Measurements from ENCODE around the gene BCL2L13.
"Not testable (repeated sequence)": the region's sequence is repeated elsewhere in the genome, so short reads cannot be mapped to it uniquely, and the experiment has no call there.

The BCL2L13 gene

GRCh38 chr22:17634696-17635095, 3.9 kb upstream of the BCL2L13 start:
- Histone ChIP-seq H3K4me1 (ENCODE audit: control insufficient read depth in 1 of 2, insufficient read depth in 2 of 2, low read length in 2 of 2) (peaks cover 6 to 9% of the 10 kb centered on the region in 2 donors), H3K4me3 (ENCODE audit: low read depth in 1 of 2, low read length in 2 of 2) (no peak overlapping the region), H3K36me3 (ENCODE audit: control insufficient read depth in 1 of 2, insufficient read depth in 2 of 2, low read length in 2 of 2) (no peaks in the 10 kb centered on the region), H3K9me3 (ENCODE audit: control insufficient read depth in 1 of 2, low read length in 2 of 2) (no peaks in the 10 kb centered on the region), H3K9ac (ENCODE audit: low read depth in 1 of 2, low read length in 2 of 2) (no peak overlapping the region), H3K27me3 (ENCODE audit: control insufficient read depth in 1 of 2, insufficient read depth in 2 of 2, low read length in 2 of 2) (no peaks in the 10 kb centered on the region), H3K27ac (ENCODE audit: low read depth, low read length) (no peak overlapping the region)

- not testable (repeated sequence) for H3K36me3 ChIP-seq (ENCODE audit: control insufficient read depth in 1 of 2, insufficient read depth in 2 of 2, low read length in 2 of 2); H3K9ac ChIP-seq (ENCODE audit: low read depth in 1 of 2, low read length in 2 of 2); H3K4me3 ChIP-seq (ENCODE audit: low read depth in 1 of 2, low read length in 2 of 2); H3K27ac ChIP-seq (ENCODE audit: low read depth, low read length); H3K27me3 ChIP-seq (ENCODE audit: control insufficient read depth in 1 of 2, insufficient read depth in 2 of 2, low read length in 2 of 2); H3K9me3 ChIP-seq (ENCODE audit: control insufficient read depth in 1 of 2, low read length in 2 of 2)
- peaks cover 12 to 13% of the 10 kb centered on the region in 2 donors for H3K4me1 ChIP-seq (ENCODE audit: control insufficient read depth in 1 of 2, insufficient read depth in 2 of 2, low read length in 2 of 2)
These were observed 1.7 kb upstream of the BCL2L13 start for GRCh38 chr22:17636850-17637249.

GRCh38 chr22:17637490-17638181, 921 bp upstream of the BCL2L13 start:
- H3K9ac ChIP-seq (ENCODE audit: low read depth in 1 of 2, low read length in 2 of 2), result peak overlapping the region; percentile 83 to 100
- peak overlapping the region; percentile 99 for H3K27ac ChIP-seq (ENCODE audit: low read depth, low read length)
- H3K36me3 ChIP-seq (ENCODE audit: control insufficient read depth in 1 of 2, insufficient read depth in 2 of 2, low read length in 2 of 2), result no peaks in the 10 kb centered on the region
- no peaks in the 10 kb centered on the region for H3K27me3 ChIP-seq (ENCODE audit: control insufficient read depth in 1 of 2, insufficient read depth in 2 of 2, low read length in 2 of 2)
- peaks cover 12 to 13% of the 10 kb centered on the region in 2 donors for H3K4me1 ChIP-seq (ENCODE audit: control insufficient read depth in 1 of 2, insufficient read depth in 2 of 2, low read length in 2 of 2)
- H3K9me3 ChIP-seq (ENCODE audit: control insufficient read depth in 1 of 2, low read length in 2 of 2), result no peaks in the 10 kb centered on the region
- peak overlapping the region; percentile 83 to 97 for H3K4me3 ChIP-seq (ENCODE audit: low read depth in 1 of 2, low read length in 2 of 2)

- Histone ChIP-seq H3K27me3 (ENCODE audit: control insufficient read depth in 1 of 2, insufficient read depth in 2 of 2, low read length in 2 of 2) (no peaks in the 10 kb centered on the region), H3K9ac (ENCODE audit: low read depth in 1 of 2, low read length in 2 of 2) (peak overlapping the region; percentile 83 to 100), H3K4me1 (ENCODE audit: control insufficient read depth in 1 of 2, insufficient read depth in 2 of 2, low read length in 2 of 2) (peaks cover 12 to 13% of the 10 kb centered on the region in 2 donors), H3K4me3 (ENCODE audit: low read depth in 1 of 2, low read length in 2 of 2) (peak overlapping the region; percentile 83 to 97), H3K36me3 (ENCODE audit: control insufficient read depth in 1 of 2, insufficient read depth in 2 of 2, low read length in 2 of 2) (no peaks in the 10 kb centered on the region), H3K9me3 (ENCODE audit: control insufficient read depth in 1 of 2, low read length in 2 of 2) (no peaks in the 10 kb centered on the region), H3K27ac (ENCODE audit: low read depth, low read length) (peak overlapping the region; percentile 99)
These were observed 450 bp upstream of the BCL2L13 start for GRCh38 chr22:17638182-17638431.

GRCh38 chr22:17639247-17639741, 737 bp downstream of the BCL2L13 start:
- Histone ChIP-seq H3K9me3 (ENCODE audit: control insufficient read depth in 1 of 2, low read length in 2 of 2) (no peaks in the 10 kb centered on the region), H3K4me1 (ENCODE audit: control insufficient read depth in 1 of 2, insufficient read depth in 2 of 2, low read length in 2 of 2) (peaks cover 12 to 13% of the 10 kb centered on the region in 2 donors), H3K27me3 (ENCODE audit: control insufficient read depth in 1 of 2, insufficient read depth in 2 of 2, low read length in 2 of 2) (no peaks in the 10 kb centered on the region), H3K27ac (ENCODE audit: low read depth, low read length) (peak overlapping the region; percentile 99), H3K9ac (ENCODE audit: low read depth in 1 of 2, low read length in 2 of 2) (peak overlapping the region; percentile 83 to 100), H3K36me3 (ENCODE audit: control insufficient read depth in 1 of 2, insufficient read depth in 2 of 2, low read length in 2 of 2) (no peaks in the 10 kb centered on the region), H3K4me3 (ENCODE audit: low read depth in 1 of 2, low read length in 2 of 2) (peak overlapping the region; percentile 83 to 97)

GRCh38 chr22:17641269-17641668, 2.7 kb downstream of the BCL2L13 start:
- Histone ChIP-seq H3K9ac (ENCODE audit: low read depth in 1 of 2, low read length in 2 of 2) (no peak overlapping the region), H3K27me3 (ENCODE audit: control insufficient read depth in 1 of 2, insufficient read depth in 2 of 2, low read length in 2 of 2) (no peaks in the 10 kb centered on the region), H3K9me3 (ENCODE audit: control insufficient read depth in 1 of 2, low read length in 2 of 2) (no peaks in the 10 kb centered on the region), H3K27ac (ENCODE audit: low read depth, low read length) (no peak overlapping the region), H3K4me3 (ENCODE audit: low read depth in 1 of 2, low read length in 2 of 2) (no peak overlapping the region), H3K4me1 (ENCODE audit: control insufficient read depth in 1 of 2, insufficient read depth in 2 of 2, low read length in 2 of 2) (peaks cover 12 to 13% of the 10 kb centered on the region in 2 donors), H3K36me3 (ENCODE audit: control insufficient read depth in 1 of 2, insufficient read depth in 2 of 2, low read length in 2 of 2) (no peaks in the 10 kb centered on the region)

- H3K4me3 ChIP-seq (ENCODE audit: low read depth in 1 of 2, low read length in 2 of 2); H3K9me3 ChIP-seq (ENCODE audit: control insufficient read depth in 1 of 2, low read length in 2 of 2): not testable (repeated sequence)
These were observed 3.8 kb downstream of the BCL2L13 start for GRCh38 chr22:17642357-17642756.

GRCh38 chr22:17647452-17647851, 8.9 kb downstream of the BCL2L13 start:
- no peak overlapping the region for H3K9ac ChIP-seq (ENCODE audit: low read depth in 1 of 2, low read length in 2 of 2)
- H3K4me3 ChIP-seq (ENCODE audit: low read depth in 1 of 2, low read length in 2 of 2), result no peak overlapping the region
- no peak overlapping the region for H3K27ac ChIP-seq (ENCODE audit: low read depth, low read length)
- no peaks in the 10 kb centered on the region for H3K9me3 ChIP-seq (ENCODE audit: control insufficient read depth in 1 of 2, low read length in 2 of 2)
- no peaks in the 10 kb centered on the region for H3K36me3 ChIP-seq (ENCODE audit: control insufficient read depth in 1 of 2, insufficient read depth in 2 of 2, low read length in 2 of 2)
- H3K4me1 ChIP-seq (ENCODE audit: control insufficient read depth in 1 of 2, insufficient read depth in 2 of 2, low read length in 2 of 2), result no peaks in the 10 kb centered on the region
- no peaks in the 10 kb centered on the region for H3K27me3 ChIP-seq (ENCODE audit: control insufficient read depth in 1 of 2, insufficient read depth in 2 of 2, low read length in 2 of 2)

More at GRCh38 chr22:17642357-17642756, 3.8 kb downstream of the BCL2L13 start:
- peaks cover 12% of the 10 kb centered on the region in 2 donors for H3K4me1 ChIP-seq (ENCODE audit: control insufficient read depth in 1 of 2, insufficient read depth in 2 of 2, low read length in 2 of 2)
- not testable (repeated sequence) for H3K36me3 ChIP-seq (ENCODE audit: control insufficient read depth in 1 of 2, insufficient read depth in 2 of 2, low read length in 2 of 2); H3K9ac ChIP-seq (ENCODE audit: low read depth in 1 of 2, low read length in 2 of 2); H3K27ac ChIP-seq (ENCODE audit: low read depth, low read length); H3K27me3 ChIP-seq (ENCODE audit: control insufficient read depth in 1 of 2, insufficient read depth in 2 of 2, low read length in 2 of 2)

GRCh38 chr22:17647991-17648390, 9.4 kb downstream of the BCL2L13 start:
- H3K36me3 ChIP-seq (ENCODE audit: control insufficient read depth in 1 of 2, insufficient read depth in 2 of 2, low read length in 2 of 2), result no peaks in the 10 kb centered on the region
- no peak overlapping the region for H3K9ac ChIP-seq (ENCODE audit: low read depth in 1 of 2, low read length in 2 of 2)
- H3K9me3 ChIP-seq (ENCODE audit: control insufficient read depth in 1 of 2, low read length in 2 of 2), result no peaks in the 10 kb centered on the region
- no peak overlapping the region for H3K4me3 ChIP-seq (ENCODE audit: low read depth in 1 of 2, low read length in 2 of 2)
- H3K4me1 ChIP-seq (ENCODE audit: control insufficient read depth in 1 of 2, insufficient read depth in 2 of 2, low read length in 2 of 2), result no peaks in the 10 kb centered on the region
- H3K27ac ChIP-seq (ENCODE audit: low read depth, low read length), result no peak overlapping the region
- H3K27me3 ChIP-seq (ENCODE audit: control insufficient read depth in 1 of 2, insufficient read depth in 2 of 2, low read length in 2 of 2), result no peaks in the 10 kb centered on the region

- Histone ChIP-seq H3K27ac (ENCODE audit: low read depth, low read length) (no peak overlapping the region), H3K27me3 (ENCODE audit: control insufficient read depth in 1 of 2, insufficient read depth in 2 of 2, low read length in 2 of 2) (no peaks in the 10 kb centered on the region), H3K4me1 (ENCODE audit: control insufficient read depth in 1 of 2, insufficient read depth in 2 of 2, low read length in 2 of 2) (no peaks in the 10 kb centered on the region), H3K4me3 (ENCODE audit: low read depth in 1 of 2, low read length in 2 of 2) (no peak overlapping the region), H3K36me3 (ENCODE audit: control insufficient read depth in 1 of 2, insufficient read depth in 2 of 2, low read length in 2 of 2) (no peaks in the 10 kb centered on the region), H3K9me3 (ENCODE audit: control insufficient read depth in 1 of 2, low read length in 2 of 2) (no peaks in the 10 kb centered on the region), H3K9ac (ENCODE audit: low read depth in 1 of 2, low read length in 2 of 2) (no peak overlapping the region)
These were observed 10.0 kb downstream of the BCL2L13 start for GRCh38 chr22:17648569-17648968.

All from duodenal mucosa (tissue), 2 donors.